ENCODE data around the gene FKBP15.
"Not testable (repeated sequence)": the region's sequence is repeated elsewhere in the genome, so short reads cannot be mapped to it uniquely, and the experiment has no call there.

The FKBP15 gene

GRCh38 chr9:113148372-113148705 lies 72.7 kb downstream of the FKBP15 start:
- DNase-seq: no peak

GRCh38 chr9:113143432-113144227 lies 77.4 kb downstream of the FKBP15 start:
- DNase-seq: no peak

GRCh38 chr9:113140896-113141295 lies 80.2 kb downstream of the FKBP15 start:
- not testable (repeated sequence) for DNase-seq

- DNase-seq: no peak
Observed at GRCh38 chr9:113139953-113140352, 81.1 kb downstream of the FKBP15 start.

- no peak for DNase-seq
Observed at GRCh38 chr9:113139225-113139829, 81.8 kb downstream of the FKBP15 start.

- no peak for DNase-seq
Observed at GRCh38 chr9:113138760-113139159, 82.3 kb downstream of the FKBP15 start.

GRCh38 chr9:113137196-113138168 lies 83.6 kb downstream of the FKBP15 start:
- no peak for DNase-seq

- DNase-seq: no peak
Observed at GRCh38 chr9:113131689-113132151, 89.4 kb downstream of the FKBP15 start.

- DNase-seq: no peak
Observed at GRCh38 chr9:113129884-113130283, 91.2 kb downstream of the FKBP15 start.

- no peak for DNase-seq
Observed at GRCh38 chr9:113129466-113129865, 91.6 kb downstream of the FKBP15 start.

- DNase-seq: no peak
Observed at GRCh38 chr9:113125386-113126035, 95.6 kb downstream of the FKBP15 start.

- DNase-seq: not testable (repeated sequence)
Observed at GRCh38 chr9:113118829-113119228, 102.2 kb downstream of the FKBP15 start.
